Peyer's patch (tissue), 4 donors: ENCODE measurements around the gene MYL10. TPM values are rescaled to one million over a fixed set of nuclear protein-coding genes. Genes with fewer than 3 reads are reported as not detected.

Source experiments
- DNase-seq, 3 donors: peaks; one replicate each; pipeline ENCODE4 v3.0.0-alpha.2; 2017 to 2019
- H3K27ac ChIP-seq, 4 donors: fragments of 200-600 bp; sonication (generic); one replicate each; pipeline ENCODE4 v1.5.1; 2016 to 2019
- H3K27me3 ChIP-seq, 2 donors: fragments of 200-600 bp; sonication (generic); one replicate each; pipeline ENCODE4 v1.5.1; 2019
- H3K36me3 ChIP-seq, 3 donors: fragments of 200-600 bp; sonication (generic); one replicate each; pipeline ENCODE4 v1.5.1; 2016 to 2019
- H3K4me1 ChIP-seq, 4 donors: fragments of 200-600 bp; sonication (generic); one replicate each; pipeline ENCODE4 v1.5.1; 2016 to 2019
- H3K4me3 ChIP-seq, 4 donors: fragments of 200-600 bp; sonication (generic); 1 replicate in 3 of 4; 2 replicates in 1 of 4; pipeline ENCODE4 v1.5.1; 2016 to 2019; ENCODE audit warnings: mild to moderate bottlenecking in 1 of 4
- H3K9me3 ChIP-seq, 4 donors: fragments of 200-600 bp; sonication (generic); one replicate each; pipeline ENCODE4 v1.5.1; 2016 to 2019; ENCODE audit warnings: mild to moderate bottlenecking in 1 of 4
- CTCF ChIP-seq, 6 experiments: fragments of 450-650 bp in 4 of 6; fragments of 200-600 bp in 2 of 6; sonication (generic) in 1 of 6; IDR thresholded peaks; one replicate each; pipeline ENCODE4 v1.5.1; 2017 to 2019; ENCODE audit warnings: antibody characterized with exemption in 6 of 6, mild to moderate bottlenecking in 3 of 6, moderate library complexity in 1 of 6
- POLR2A ChIP-seq, 2 donors: fragments of 450-650 bp; IDR thresholded peaks; one replicate each; pipeline ENCODE4 v1.5.1; 2017; ENCODE audit warnings: antibody characterized with exemption in 2 of 2, mild to moderate bottlenecking in 2 of 2, moderate library complexity in 2 of 2
- total RNA-seq, 4 donors: library from RNA; depleted of rRNA; stranded (reverse); fragments of >200 nt; gene quantifications; one replicate each; pipeline ENCODE4 v1.1.0, GENCODE V29; 2016

The MYL10 gene
- total RNA-seq, 4 donors from 2014 or later: not detected

- no peak for TF ChIP-seq POLR2A (IDR thresholded peaks at IDR 0.05)
- no peak for TF ChIP-seq CTCF (IDR thresholded peaks at IDR 0.05)
- DNase-seq: peak in 2 of 3 donors; percentile 6 to 27
- H3K27ac ChIP-seq: no peak overlapping the region
These were observed 38.2 kb downstream of the MYL10 start for GRCh38 chr7:101590663-101591435.

GRCh38 chr7:101589976-101590662 lies 39.0 kb downstream of the MYL10 start:
- Histone ChIP-seq H3K27ac (no peak overlapping the region), H3K27me3 (no peaks in the 10 kb centered on the region), H3K4me1 (peaks cover 0 to 16% (median 0%) of the 10 kb centered on the region in 4 donors), H3K4me3 (no peak overlapping the region), H3K9me3 (no peaks in the 10 kb centered on the region), H3K36me3 (no peaks in the 10 kb centered on the region)
- DNase-seq: peak in 2 of 3 donors; percentile 5 to 19
- no peak for TF ChIP-seq CTCF (IDR thresholded peaks at IDR 0.05)
- no peak for TF ChIP-seq POLR2A (IDR thresholded peaks at IDR 0.05)

More at GRCh38 chr7:101590663-101591435, 38.2 kb downstream of the MYL10 start:
- H3K36me3 ChIP-seq: no peaks in the 10 kb centered on the region
- H3K9me3 ChIP-seq: no peaks in the 10 kb centered on the region
- peaks cover 0 to 8% (median 0%) of the 10 kb centered on the region in 4 donors for H3K4me1 ChIP-seq
- no peaks in the 10 kb centered on the region for H3K27me3 ChIP-seq
- H3K4me3 ChIP-seq: no peak overlapping the region

- peaks cover 0 to 25% (median 0%) of the 10 kb centered on the region in 4 donors for H3K4me1 ChIP-seq
- no peak overlapping the region for H3K4me3 ChIP-seq
- no peaks in the 10 kb centered on the region for H3K9me3 ChIP-seq
- H3K27me3 ChIP-seq: no peaks in the 10 kb centered on the region
- no peaks in the 10 kb centered on the region for H3K36me3 ChIP-seq
- TF ChIP-seq CTCF (IDR thresholded peaks at IDR 0.05): no peak
- H3K27ac ChIP-seq: no peak overlapping the region
- DNase-seq: peak in 2 of 3 donors; percentile 6 to 34
These were observed 40.0 kb downstream of the MYL10 start for GRCh38 chr7:101589052-101589451.

GRCh38 chr7:101588131-101588935 lies 40.8 kb downstream of the MYL10 start:
- Histone ChIP-seq H3K27ac (no peak overlapping the region), H3K9me3 (no peaks in the 10 kb centered on the region), H3K4me1 (peaks cover 0 to 25% (median 0%) of the 10 kb centered on the region in 4 donors), H3K36me3 (no peaks in the 10 kb centered on the region), H3K27me3 (no peaks in the 10 kb centered on the region), H3K4me3 (no peak overlapping the region)
- peak in 1 of 3 donors; percentile 28 for DNase-seq
- no peak for TF ChIP-seq CTCF (IDR thresholded peaks at IDR 0.05)

- Histone ChIP-seq H3K36me3 (no peaks in the 10 kb centered on the region), H3K27ac (peak overlapping the region in 1 of 4 donors; percentile 80), H3K4me1 (peaks cover 0 to 25% (median 0%) of the 10 kb centered on the region in 4 donors), H3K9me3 (peaks cover 0 to 4% (median 0%) of the 10 kb centered on the region in 4 donors), H3K4me3 (no peak overlapping the region), H3K27me3 (no peaks in the 10 kb centered on the region)
- TF ChIP-seq CTCF (IDR thresholded peaks at IDR 0.05): no peak
- TF ChIP-seq POLR2A (IDR thresholded peaks at IDR 0.05): no peak
- peak in 1 of 3 donors; percentile 29 for DNase-seq
These were observed 42.0 kb downstream of the MYL10 start for GRCh38 chr7:101586906-101587677.
